A673 (cell line): ENCODE data around the gene DYRK1A.

Experiments
- CTCF ChIP-seq: fragments of 300-800, 200-600 bp; sonication (generic); conservative IDR thresholded peaks from 2 replicates; pipeline ENCODE4 v1.5.1; 2017; ENCODE audit warnings: low read depth, mild to moderate bottlenecking, antibody characterized with exemption, low read length, moderate library complexity, mixed read lengths
- EZH2 ChIP-seq: fragments of 200-600 bp; sonication (generic); IDR thresholded peaks from 2 replicates; pipeline ENCODE4 v1.6.1; 2017; ENCODE audit warnings: borderline replicate concordance, low read depth, mild to moderate bottlenecking, mixed read lengths, antibody characterized with exemption, low read length; ENCODE audit not compliant: poor library complexity, severe bottlenecking

- TF ChIP-seq CTCF (no peak), EZH2 (no peak)
Observed at GRCh38 chr21:37432710-37433455, 66.3 kb downstream of the DYRK1A start.
